PC-9 (cell line): ENCODE data around the gene BAIAP2.

Experiments
- CTCF ChIP-seq: fragments of 200-600 bp; sonication (generic); conservative IDR thresholded peaks from 2 replicates; pipeline ENCODE4 v1.6.1; 2017; ENCODE audit warnings: mixed run types, antibody characterized with exemption, mild to moderate bottlenecking, moderate library complexity
- EZH2 ChIP-seq: fragments of 200-600 bp; sonication (generic); IDR thresholded peaks from 2 replicates; pipeline ENCODE4 v1.8.0; 2017; ENCODE audit warnings: antibody characterized with exemption, low read depth

GRCh38 chr17:81158688-81159590, 124.0 kb downstream of the BAIAP2 start:
- TF ChIP-seq CTCF (no peak), EZH2 (no peak)
